GM18526 (cell line): Measurements from ENCODE around the gene ZBP1.

Experiments
- POLR2A ChIP-seq: IDR thresholded peaks from 3 replicates; pipeline ENCODE4 v1.6.1; 2011; ENCODE audit not compliant: insufficient read length; ENCODE audit errors: extremely low read depth

The ZBP1 gene

DNA sequence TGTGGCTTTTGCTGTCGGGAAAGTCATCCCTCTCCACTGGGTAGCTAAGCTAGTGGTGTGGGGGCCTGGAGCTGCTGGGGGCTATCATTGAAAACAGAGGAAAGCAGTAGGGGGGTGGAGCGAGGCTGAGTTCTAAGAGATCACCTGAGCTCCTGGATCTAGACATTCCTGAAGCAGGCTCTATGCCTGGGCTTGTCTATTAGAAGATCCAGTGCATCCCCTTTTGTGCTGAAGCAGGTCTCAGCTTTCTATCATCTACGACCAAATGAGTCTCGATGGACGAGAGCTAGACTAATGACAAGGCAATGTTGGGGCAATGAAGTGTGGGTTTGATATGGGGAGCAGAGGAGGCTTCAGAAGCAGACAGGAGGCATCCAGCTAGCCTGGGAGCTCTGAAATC is 18.5 kb downstream of the ZBP1 start:
- no peak for TF ChIP-seq POLR2A

DNA sequence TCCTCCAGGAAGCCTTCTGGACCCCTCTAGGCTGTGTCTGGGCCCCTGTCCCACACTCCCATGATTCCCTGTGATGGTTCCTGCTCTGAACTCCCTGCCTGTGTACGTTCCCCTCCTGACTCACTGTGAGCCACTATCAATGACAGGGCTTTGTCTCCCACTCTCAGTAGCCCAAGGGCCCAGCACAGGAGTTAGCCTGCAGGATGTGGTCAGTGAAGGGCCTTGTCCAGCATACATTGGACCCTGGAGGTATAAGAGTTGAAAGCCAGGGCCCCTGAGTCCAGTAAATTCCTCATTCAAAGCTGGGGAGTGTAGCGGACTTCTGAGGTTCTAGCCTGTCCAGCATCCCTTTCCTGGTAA is 19.0 kb downstream of the ZBP1 start:
- TF ChIP-seq POLR2A: no peak

- no peak for TF ChIP-seq POLR2A
Observed at GRCh38 chr20:57600320-57601210, 19.7 kb downstream of the ZBP1 start.

GRCh38 chr20:57598491-57598890 is 21.7 kb downstream of the ZBP1 start:
- no peak for TF ChIP-seq POLR2A

- TF ChIP-seq POLR2A: no peak
Observed at GRCh38 chr20:57598060-57598459, 22.2 kb downstream of the ZBP1 start.

DNA sequence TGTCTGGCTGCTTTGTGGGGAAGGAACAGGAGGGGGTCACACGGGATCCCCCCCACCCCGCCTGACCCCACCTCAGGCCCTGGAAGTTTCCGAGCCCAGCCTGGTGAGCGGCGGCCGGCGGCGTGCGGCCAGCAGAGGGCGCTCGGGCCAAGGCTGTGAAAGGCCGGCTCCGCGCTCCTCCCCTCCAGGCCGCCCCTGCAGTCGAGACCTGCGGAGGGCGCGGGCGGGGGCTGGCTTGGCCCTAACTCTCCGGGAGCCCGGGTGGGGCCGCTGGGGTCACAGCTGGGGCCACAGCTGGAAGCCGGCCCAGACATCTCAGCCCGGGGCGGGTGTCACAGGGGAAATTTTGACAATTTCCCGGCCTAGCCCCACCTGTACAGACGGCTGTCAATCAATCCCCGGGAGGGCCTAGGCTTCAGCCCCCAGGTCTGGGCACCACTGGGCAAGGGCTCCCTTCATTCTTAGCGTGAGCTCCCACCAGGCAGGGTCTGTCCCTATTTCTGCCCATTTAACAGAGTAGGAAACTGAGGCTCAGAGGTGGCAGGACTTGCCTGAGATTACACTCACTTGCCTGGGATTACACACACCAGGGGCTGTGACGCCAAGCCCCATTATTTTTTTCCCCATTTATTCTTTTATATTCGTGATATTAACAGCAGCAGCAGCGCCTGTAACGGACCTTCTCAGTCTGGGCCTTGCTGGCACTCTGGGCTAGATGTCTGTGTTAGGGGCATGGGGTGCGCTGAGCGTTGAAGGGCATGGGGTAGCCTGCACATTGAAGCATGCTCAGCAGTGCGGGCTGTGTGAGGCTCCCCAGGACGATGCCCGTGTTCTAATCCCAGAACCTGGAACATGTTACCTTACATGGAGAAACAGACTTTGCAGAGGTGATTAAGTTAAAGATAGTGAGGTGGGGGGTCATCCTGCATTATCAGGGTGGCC is 23.0 kb downstream of the ZBP1 start:
- TF ChIP-seq POLR2A: no peak

GRCh38 chr20:57596358-57596757 is 23.9 kb downstream of the ZBP1 start:
- TF ChIP-seq POLR2A: no peak

- TF ChIP-seq POLR2A: no peak
Observed at GRCh38 chr20:57595041-57596030, 24.9 kb downstream of the ZBP1 start.

- TF ChIP-seq POLR2A: no peak
Observed at GRCh38 chr20:57594092-57594951, 25.9 kb downstream of the ZBP1 start.

- no peak for TF ChIP-seq POLR2A
Observed at GRCh38 chr20:57593134-57593886, 26.9 kb downstream of the ZBP1 start.

DNA sequence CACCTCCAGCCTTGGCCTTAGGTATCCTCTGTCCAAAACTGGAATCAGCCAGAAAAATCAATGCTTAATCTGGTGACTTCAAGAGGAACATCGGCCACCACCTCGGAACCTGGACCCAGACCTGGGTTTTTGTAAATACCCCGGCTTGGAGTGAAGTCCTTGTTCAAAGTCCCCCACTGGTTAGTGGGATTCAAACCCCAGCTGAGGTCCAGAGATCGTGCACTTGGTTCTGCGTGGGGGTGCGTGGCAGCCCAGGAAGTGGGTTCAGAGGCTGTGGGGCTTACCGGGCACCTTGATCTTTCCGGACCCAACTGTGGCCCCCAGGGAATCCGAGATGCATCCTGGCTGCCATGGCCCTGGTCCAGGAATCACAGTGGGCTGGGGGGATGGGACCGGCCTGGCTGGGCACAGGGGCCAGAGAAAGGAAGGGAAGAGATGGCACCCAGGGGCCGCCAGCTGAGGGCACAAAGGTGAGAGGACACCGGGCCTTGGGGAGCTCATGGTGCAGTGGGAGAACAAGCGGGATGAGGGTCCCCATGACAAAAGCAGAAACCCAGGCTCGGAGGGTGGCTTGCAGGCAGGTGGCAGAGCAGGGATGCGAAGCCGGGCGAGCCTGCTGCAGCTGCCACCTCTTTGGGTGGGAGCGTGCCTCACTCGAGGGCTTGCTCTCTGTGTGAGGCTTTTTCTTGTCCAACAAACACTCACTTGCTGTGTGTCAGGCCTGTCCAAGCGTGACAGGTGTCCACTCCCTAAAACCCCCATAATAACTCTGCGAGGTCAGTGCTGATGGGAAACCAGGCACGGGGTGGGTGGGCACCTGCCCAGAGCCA is 27.7 kb downstream of the ZBP1 start:
- TF ChIP-seq POLR2A: no peak
